Trophoblast cell (in vitro differentiated cells and primary cell): Measurements from ENCODE around the gene KRTAP5-2.

Source experiments
- DNase-seq, 2 donors: peaks; one replicate each; pipeline ENCODE4 v3.0.0-alpha.2; 2016
- H2AFZ ChIP-seq: 2 replicates; pipeline ENCODE4 v1.6.1; 2013; ENCODE audit warnings: low read length, moderate library complexity, mild to moderate bottlenecking; ENCODE audit not compliant: insufficient read depth, poor library complexity
- H2AK5ac ChIP-seq: 2 replicates; pipeline ENCODE4 v1.6.1; 2013; ENCODE audit warnings: mild to moderate bottlenecking, low read length
- H2BK120ac ChIP-seq: 2 replicates; pipeline ENCODE4 v1.6.1; 2013; ENCODE audit warnings: low read length, mild to moderate bottlenecking, moderate library complexity; ENCODE audit not compliant: insufficient read depth, poor library complexity
- H2BK12ac ChIP-seq: 2 replicates; pipeline ENCODE4 v1.6.1; 2013; ENCODE audit warnings: mild to moderate bottlenecking, low read length, moderate library complexity
- H2BK5ac ChIP-seq: 2 replicates; pipeline ENCODE4 v1.6.1; 2013; ENCODE audit warnings: low read length, low read depth, moderate library complexity, mild to moderate bottlenecking; ENCODE audit not compliant: poor library complexity
- H3K14ac ChIP-seq: 2 replicates; pipeline ENCODE4 v1.6.1; 2013; ENCODE audit warnings: mild to moderate bottlenecking, low read length
- H3K18ac ChIP-seq: 2 replicates; pipeline ENCODE4 v1.6.1; 2013; ENCODE audit warnings: mild to moderate bottlenecking, low read length
- H3K23ac ChIP-seq: 2 replicates; pipeline ENCODE4 v1.6.1; 2013; ENCODE audit warnings: low read length
- H3K27ac ChIP-seq: 2 replicates; pipeline ENCODE4 v1.5.1; 2013; ENCODE audit warnings: low read depth, mild to moderate bottlenecking, inconsistent platforms, low read length, moderate library complexity
- H3K27me3 ChIP-seq: 2 replicates; pipeline ENCODE4 v1.6.1; 2013; ENCODE audit warnings: inconsistent platforms, mild to moderate bottlenecking, low read length, moderate library complexity; ENCODE audit not compliant: insufficient read depth
- H3K36me3 ChIP-seq, 2 experiments: 1 replicate in 1 of 2; 2 replicates in 1 of 2; pipeline ENCODE4 v1.6.1; 2013; ENCODE audit warnings: low read length in 2 of 2, mild to moderate bottlenecking in 2 of 2, moderate library complexity in 1 of 2; ENCODE audit not compliant: insufficient read depth in 2 of 2, control insufficient read depth in 1 of 2
- H3K4ac ChIP-seq: 2 replicates; pipeline ENCODE4 v1.6.1; 2013; ENCODE audit warnings: low read depth, mild to moderate bottlenecking, low read length, moderate library complexity
- H3K4me1 ChIP-seq, 2 experiments: 1 replicate in 1 of 2; 2 replicates in 1 of 2; pipeline ENCODE4 v1.6.1; 2013; ENCODE audit warnings: low read length in 2 of 2, mild to moderate bottlenecking in 2 of 2, moderate library complexity in 1 of 2; ENCODE audit not compliant: insufficient read depth in 2 of 2, control insufficient read depth in 1 of 2
- H3K4me2 ChIP-seq: 2 replicates; pipeline ENCODE4 v1.6.1; 2013; ENCODE audit warnings: inconsistent platforms, mild to moderate bottlenecking, low read length, moderate library complexity
- H3K4me3 ChIP-seq: 2 replicates; pipeline ENCODE4 v1.5.1; 2013; ENCODE audit warnings: mild to moderate bottlenecking, low read depth, low read length, inconsistent platforms
- H3K79me1 ChIP-seq: one replicate; pipeline ENCODE4 v1.6.1; 2013; ENCODE audit warnings: low read length
- H3K79me2 ChIP-seq: 2 replicates; pipeline ENCODE4 v1.6.1; 2013; ENCODE audit warnings: low read length, mild to moderate bottlenecking; ENCODE audit not compliant: control insufficient read depth, insufficient read depth, poor library complexity
- H3K9ac ChIP-seq: 2 replicates; pipeline ENCODE4 v1.6.1; 2013; ENCODE audit warnings: mild to moderate bottlenecking, low read length
- H3K9me3 ChIP-seq: 2 replicates; pipeline ENCODE4 v1.6.1; 2013; ENCODE audit warnings: low read depth, mild to moderate bottlenecking, control low read depth, inconsistent platforms, low read length; ENCODE audit not compliant: insufficient read depth
- H4K12ac ChIP-seq: 2 replicates; pipeline ENCODE4 v1.6.1; 2013; ENCODE audit warnings: low read depth, mild to moderate bottlenecking, low read length, moderate library complexity
- H4K8ac ChIP-seq: 2 replicates; pipeline ENCODE4 v1.6.1; 2013; ENCODE audit warnings: low read depth, mild to moderate bottlenecking, low read length, moderate library complexity
- H4K91ac ChIP-seq: one replicate; pipeline ENCODE4 v1.6.1; 2013; ENCODE audit warnings: low read depth, mild to moderate bottlenecking, low read length, moderate library complexity
- WGBS: extraction: QIAGEN DNeasy Blood & Tissue Kit; methylation state at CpG from one replicate; pipeline ENCODE4 v1.1.7; 2013; ENCODE audit warnings: missing lambda C conversion rate; ENCODE audit not compliant: insufficient read length, insufficient coverage; ENCODE audit errors: extremely low coverage; 5-methylcytosine and 5-hydroxymethylcytosine counted together

The KRTAP5-2 gene

GRCh38 chr11:1636291-1636950, 38.3 kb upstream of the KRTAP5-2 start:
- Histone ChIP-seq H3K4ac (no peak overlapping the region), H3K79me2 (no peaks in the 10 kb centered on the region), H3K79me1 (no peaks in the 10 kb centered on the region), H2BK5ac (no peak overlapping the region), H3K4me2 (no peak overlapping the region), H4K8ac (no peak overlapping the region), H3K27ac (no peak overlapping the region), H3K4me3 (no peak overlapping the region), H2AK5ac (no peak overlapping the region), H3K23ac (no peak overlapping the region), H3K9ac (no peak overlapping the region), H3K4me1 (no peaks in the 10 kb centered on the region), H3K36me3 (no peaks in the 10 kb centered on the region), H4K91ac (no peak overlapping the region), H3K14ac (no peak overlapping the region), H2BK120ac (no peak overlapping the region), H3K27me3 (peaks cover 2% of the 10 kb centered on the region), H3K18ac (no peak overlapping the region), H2BK12ac (no peak overlapping the region), H2AFZ (no peak overlapping the region), H4K12ac (no peak overlapping the region), H3K9me3 (peaks cover 2% of the 10 kb centered on the region)
- no CpG with 5 or more reads among the region's 19 CpGs for WGBS
- no peak for DNase-seq

GRCh38 chr11:1633864-1634263, 35.8 kb upstream of the KRTAP5-2 start:
- Histone ChIP-seq H4K8ac (no peak overlapping the region), H2BK120ac (no peak overlapping the region), H3K4ac (no peak overlapping the region), H3K4me2 (no peak overlapping the region), H4K91ac (no peak overlapping the region), H2BK12ac (no peak overlapping the region), H3K27me3 (peaks cover 2% of the 10 kb centered on the region), H2AK5ac (no peak overlapping the region), H3K9me3 (peaks cover 2% of the 10 kb centered on the region), H3K79me2 (no peaks in the 10 kb centered on the region), H2BK5ac (no peak overlapping the region), H3K14ac (no peak overlapping the region), H2AFZ (no peak overlapping the region), H3K18ac (no peak overlapping the region), H3K4me3 (no peak overlapping the region), H4K12ac (no peak overlapping the region), H3K79me1 (no peaks in the 10 kb centered on the region), H3K27ac (no peak overlapping the region), H3K36me3 (no peaks in the 10 kb centered on the region), H3K9ac (no peak overlapping the region), H3K23ac (no peak overlapping the region), H3K4me1 (no peaks in the 10 kb centered on the region)
- no CpG with 5 or more reads among the region's 10 CpGs for WGBS
- DNase-seq, result no peak

DNA sequence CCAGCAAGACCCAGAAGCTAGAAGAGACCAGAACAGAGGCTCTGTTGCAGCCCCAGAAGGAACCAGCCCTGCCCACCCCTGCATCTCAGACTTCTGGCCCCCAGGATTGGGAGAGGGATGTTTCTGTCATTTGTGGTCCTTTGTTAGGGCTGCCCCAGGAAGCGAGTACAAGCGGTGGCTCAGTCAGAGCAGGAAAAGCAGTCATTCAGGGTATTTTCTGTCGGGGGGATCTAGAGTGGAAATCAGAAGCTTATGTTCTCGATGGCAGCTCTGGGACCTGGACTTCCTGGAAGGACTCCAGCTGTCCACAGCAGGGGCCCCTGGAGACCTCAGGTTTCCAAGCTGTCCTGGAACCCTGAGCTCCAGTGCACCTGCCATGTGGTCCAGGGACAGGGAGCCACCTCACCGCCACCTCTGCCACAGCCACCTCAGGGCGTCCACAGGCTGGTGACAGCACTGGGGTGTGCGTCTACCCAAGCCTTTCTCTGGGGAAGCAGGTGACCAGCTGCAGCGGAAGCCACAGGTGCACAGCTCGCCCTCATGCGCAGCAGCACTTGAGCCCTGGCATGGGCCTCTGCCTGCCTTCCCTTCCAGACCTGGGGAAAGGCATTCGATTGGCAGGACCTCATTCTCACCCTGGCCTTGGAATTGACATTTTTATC, 34.1 kb upstream of the KRTAP5-2 start:
- Histone ChIP-seq H3K4me2 (no peak overlapping the region), H3K4me1 (no peaks in the 10 kb centered on the region), H3K27me3 (peaks cover 2% of the 10 kb centered on the region), H2AFZ (no peak overlapping the region), H3K23ac (no peak overlapping the region), H3K14ac (no peak overlapping the region), H2BK120ac (no peak overlapping the region), H3K79me1 (no peaks in the 10 kb centered on the region), H2AK5ac (no peak overlapping the region), H2BK12ac (no peak overlapping the region), H3K36me3 (no peaks in the 10 kb centered on the region), H2BK5ac (no peak overlapping the region), H3K4me3 (no peak overlapping the region), H4K8ac (no peak overlapping the region), H3K27ac (no peak overlapping the region), H3K4ac (no peak overlapping the region), H3K79me2 (no peaks in the 10 kb centered on the region), H4K12ac (no peak overlapping the region), H4K91ac (no peak overlapping the region), H3K9ac (no peak overlapping the region), H3K9me3 (peaks cover 2% of the 10 kb centered on the region), H3K18ac (no peak overlapping the region)
- DNase-seq, result no peak
- WGBS, result no CpG with 5 or more reads among the region's 11 CpGs

- H4K12ac ChIP-seq, result no peak overlapping the region
- H3K4me3 ChIP-seq, result no peak overlapping the region
- H3K4ac ChIP-seq, result no peak overlapping the region
- no peak overlapping the region for H3K9ac ChIP-seq
- no peak overlapping the region for H2BK5ac ChIP-seq
- peaks cover 2% of the 10 kb centered on the region for H3K9me3 ChIP-seq
- H3K27ac ChIP-seq, result no peak overlapping the region
- H3K14ac ChIP-seq, result no peak overlapping the region
- no peak overlapping the region for H4K91ac ChIP-seq
- no peak overlapping the region for H2BK12ac ChIP-seq
- no peak overlapping the region for H3K23ac ChIP-seq
- WGBS, result no CpG with 5 or more reads among the region's 13 CpGs
- H3K79me1 ChIP-seq, result no peaks in the 10 kb centered on the region
- no peak overlapping the region for H3K18ac ChIP-seq
- peaks cover 2% of the 10 kb centered on the region for H3K27me3 ChIP-seq
- no peak overlapping the region for H2AFZ ChIP-seq
- H3K36me3 ChIP-seq, result no peaks in the 10 kb centered on the region
- H3K79me2 ChIP-seq, result no peaks in the 10 kb centered on the region
- H2AK5ac ChIP-seq, result no peak overlapping the region
- H4K8ac ChIP-seq, result no peak overlapping the region
- H2BK120ac ChIP-seq, result no peak overlapping the region
- no peak for DNase-seq
- no peak overlapping the region for H3K4me2 ChIP-seq
- H3K4me1 ChIP-seq, result no peaks in the 10 kb centered on the region
These were observed 33.0 kb upstream of the KRTAP5-2 start for GRCh38 chr11:1631066-1631568.
